ENCODE measurements around the gene RASIP1. TPM values are rescaled to one million over a fixed set of nuclear protein-coding genes. Genes with fewer than 3 reads are reported as not detected.

RASIP1 gene
- total and polyA plus RNA-seq, 2 of the 8 experiments (the other 6 are each of a cell fraction or from before 2014, with no cell fraction given) = 9.3 to 11.4 TPM

- no peak for TF ChIP-seq CTCF (IDR thresholded peaks at IDR 0.05; ENCODE audit: control extremely low read depth in 1 of 3, insufficient read depth in 1 of 3, low read depth in 1 of 3, low read length in 3 of 3)
These were observed 19.7 kb downstream of the RASIP1 start (continued) for GRCh38 chr19:48720613-48721296.

Measured in H1 (cell line).